ENCODE data around the gene MARCHF5.

DNA sequence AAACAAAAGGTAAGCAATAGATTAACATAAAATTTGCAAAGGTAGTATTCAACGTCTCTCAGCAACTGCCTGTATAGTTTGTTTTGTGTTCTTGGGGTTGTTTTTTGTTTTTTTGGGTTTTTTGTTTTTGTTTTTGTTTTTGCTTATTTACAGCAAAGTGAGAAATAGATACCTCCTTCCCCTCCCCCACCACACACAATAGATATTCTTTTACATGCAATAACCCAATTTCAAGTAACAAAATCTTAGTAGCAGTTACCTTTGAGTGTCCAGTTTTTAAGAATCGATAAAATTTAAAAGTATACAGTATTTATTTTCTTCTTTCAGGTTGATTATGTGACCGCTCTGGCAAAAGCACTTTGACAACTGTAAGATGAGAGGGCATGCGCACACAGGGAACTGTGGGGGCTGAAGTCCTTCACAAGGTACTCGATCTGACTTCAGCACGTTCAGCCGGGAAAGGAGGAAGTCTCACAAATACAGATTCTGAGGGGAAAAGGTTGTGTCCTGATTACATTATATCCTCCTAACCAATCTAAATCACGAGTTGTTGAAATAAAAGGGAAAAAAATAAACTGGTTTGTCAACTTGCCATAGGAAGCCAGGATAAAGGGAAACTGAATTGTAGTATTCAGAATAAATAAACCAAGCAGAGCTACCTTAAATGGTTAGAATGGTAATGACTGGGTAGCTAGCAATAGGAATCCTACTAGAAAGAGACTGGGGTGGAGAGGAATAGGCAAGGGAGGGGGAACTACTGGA, 47.9 kb upstream of the MARCHF5 start:
- no peak for TF ChIP-seq CTCF (conservative IDR thresholded peaks at IDR 0.05)
- no peak for TF ChIP-seq EZH2 (IDR thresholded peaks at IDR 0.05; ENCODE audit: low read depth)

Data from PC-9 (cell line).